Retinal pigment epithelial cell (primary cell): ENCODE data around the gene ZDHHC7.

Experiments used
- DNase-seq: peaks from one replicate; pipeline ENCODE4 v3.0.0-alpha.2; 2010; ENCODE audit warnings: low read depth
- H3K4me3 ChIP-seq: 2 replicates; pipeline ENCODE4 v1.5.1; 2011; ENCODE audit warnings: mild to moderate bottlenecking, low read length, control low read depth, moderate library complexity
- CTCF ChIP-seq: conservative IDR thresholded peaks from 2 replicates; pipeline ENCODE4 v1.5.1; 2011; ENCODE audit warnings: low read depth, low read length, control low read depth, inconsistent platforms

The ZDHHC7 gene

GRCh38 chr16:85010931-85011845 lies at the start of gene ZDHHC7:
ZDHHC7 (minus strand) TSS chr16:85011535; CDS start chr16:84990618, 20,917 bp downstream.
- no peak for TF ChIP-seq CTCF
- no peak for DNase-seq
- peak within 1 kb of the TSS; percentile 92 for H3K4me3 ChIP-seq

- no peak for TF ChIP-seq CTCF
- DNase-seq = no peak
- H3K4me3 ChIP-seq = no peak overlapping the region
These were observed 47.6 kb upstream of the ZDHHC7 start for GRCh38 chr16:85058909-85059308.

GRCh38 chr16:85057948-85058347 lies 46.6 kb upstream of the ZDHHC7 start:
- H3K4me3 ChIP-seq = no peak overlapping the region
- no peak for DNase-seq
- TF ChIP-seq CTCF = no peak

GRCh38 chr16:85057212-85057889 lies 46.0 kb upstream of the ZDHHC7 start:
- TF ChIP-seq CTCF = peak; percentile 43
- no peak for DNase-seq
- no peak overlapping the region for H3K4me3 ChIP-seq

GRCh38 chr16:85056211-85056748 lies 44.9 kb upstream of the ZDHHC7 start:
- no peak overlapping the region for H3K4me3 ChIP-seq
- TF ChIP-seq CTCF = peak; percentile 55
- DNase-seq = no peak

GRCh38 chr16:85055493-85056210 lies 44.3 kb upstream of the ZDHHC7 start:
- no peak overlapping the region for H3K4me3 ChIP-seq
- no peak for TF ChIP-seq CTCF
- DNase-seq = peak; percentile 11
